GM18511 (cell line): Measurements from ENCODE around the gene CELA3A.

Experiments
- ATAC-seq: cut with Tn5 transposase; IDR thresholded peaks from one replicate; pipeline ENCODE4 v1.9.1; 2021; ENCODE audit warnings: mild to moderate bottlenecking, moderate library complexity; ENCODE audit not compliant: unreplicated experiment

Gene CELA3A

GRCh38 chr1:22045604-22046228 is 44.3 kb downstream of the CELA3A start:
- ATAC-seq: no peak

GRCh38 chr1:22048351-22049192 is 47.1 kb downstream of the CELA3A start:
- no peak for ATAC-seq

GRCh38 chr1:22050330-22050729 is 48.9 kb downstream of the CELA3A start:
- ATAC-seq: no peak

GRCh38 chr1:22051607-22052114 is 50.2 kb downstream of the CELA3A start:
- no peak for ATAC-seq

GRCh38 chr1:22052115-22053016 is 50.9 kb downstream of the CELA3A start, which contains the start of gene CDC42:
Gene CDC42, plus strand, starts transcription at chr1:22052709. Its CDS starts 25,770 bp downstream, at chr1:22078479.
- peak; percentile 84 for ATAC-seq

GRCh38 chr1:22053017-22053860 is 51.8 kb downstream of the CELA3A start:
- ATAC-seq: peak; percentile 41

GRCh38 chr1:22053861-22054770 is 52.7 kb downstream of the CELA3A start:
- no peak for ATAC-seq

- no peak for ATAC-seq
Observed at GRCh38 chr1:22055463-22055862, 54.0 kb downstream of the CELA3A start.

GRCh38 chr1:22056043-22056442 is 54.6 kb downstream of the CELA3A start:
- ATAC-seq: no peak

- ATAC-seq: no peak
Observed at GRCh38 chr1:22056936-22057335, 55.5 kb downstream of the CELA3A start.

- no peak for ATAC-seq
Observed at GRCh38 chr1:22057861-22058260, 56.4 kb downstream of the CELA3A start.
